ENCODE data around the gene REX1BD. TPM values are rescaled to one million over a fixed set of nuclear protein-coding genes. Genes with fewer than 3 reads are reported as not detected.

REX1BD gene
- total RNA-seq, 1 experiment from 2014 or later, result 72.3 TPM

DNA sequence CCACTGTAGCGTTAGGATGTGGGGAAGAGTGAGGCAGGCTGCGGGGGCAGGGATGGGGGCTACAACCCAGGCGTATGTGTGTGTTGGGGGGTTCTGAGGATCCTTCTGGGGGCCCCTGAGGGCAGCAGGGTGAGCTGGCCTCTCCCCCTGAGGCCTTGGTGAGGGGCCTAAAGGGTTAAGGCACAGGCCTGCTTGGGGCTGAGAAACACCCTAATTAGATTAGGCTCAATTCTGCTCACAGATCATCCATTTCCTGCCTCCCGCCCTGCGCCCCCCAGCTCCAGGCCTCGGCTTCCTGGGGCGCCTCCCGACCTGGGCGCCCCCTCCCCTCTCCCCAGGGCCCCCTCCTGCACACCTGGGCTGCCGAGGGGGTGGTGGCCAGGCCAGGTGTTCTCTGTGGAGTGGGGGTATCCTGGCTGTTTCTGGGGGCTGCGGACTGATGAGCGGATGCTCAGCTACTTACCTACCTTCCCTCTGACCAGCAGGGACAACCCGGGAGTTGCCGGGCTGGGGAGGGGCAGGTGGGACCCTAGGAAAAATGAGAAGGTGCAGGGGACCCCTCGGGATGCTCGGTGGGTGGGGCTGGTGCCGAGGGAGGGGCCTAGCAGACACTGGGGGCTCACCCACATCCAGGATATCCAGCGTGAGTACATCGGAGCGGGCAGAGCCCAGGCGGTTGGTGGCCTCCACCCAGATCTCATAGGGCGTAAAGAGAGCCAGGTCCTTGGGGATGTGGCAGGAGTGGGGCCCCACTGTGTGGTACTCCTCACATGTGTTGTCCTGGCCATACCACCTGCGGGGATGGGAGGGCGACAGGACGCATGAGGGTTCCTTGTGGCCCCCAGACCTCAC is 9.4 kb downstream of the REX1BD start:
- no peaks in the 10 kb centered on the region; a peak in 1 of 5 replicates for H3K9me3 Mint-ChIP-seq
- Histone ChIP-seq H3K4me2 (ENCODE audit: insufficient read depth, insufficient read length, low read length) (no peak overlapping the region), H3K23ac (ENCODE audit: insufficient read length, low read depth, low read length) (no peak overlapping the region), H3K27me3 (ENCODE audit: insufficient read depth, low read length) (peaks cover 3% of the 10 kb centered on the region; the same call in 1 of the 2 replicates), H2BK20ac (ENCODE audit: low read depth, low read length, poor library complexity, severe bottlenecking) (no peak overlapping the region), H3K4me1 (ENCODE audit: insufficient read depth, low read length) (peaks cover 4% of the 10 kb centered on the region; the same call in 1 of the 2 replicates), H3T11ph (ENCODE audit: low read length) (no peak overlapping the region), H3K9me3 (ENCODE audit: control insufficient read depth, low read depth, low read length) (no peaks in the 10 kb centered on the region), H2BK15ac (ENCODE audit: low read depth, low read length) (no peak overlapping the region), H3K79me1 (ENCODE audit: insufficient read depth, low read depth, low read length, poor library complexity, severe bottlenecking) (no peaks in the 10 kb centered on the region), H4K20me1 (ENCODE audit: control insufficient read depth, insufficient read depth, insufficient read length) (no peaks in the 10 kb centered on the region), H2BK5ac (ENCODE audit: insufficient read length, low read length) (no peak overlapping the region), H3K56ac (ENCODE audit: insufficient read length, low read depth, low read length) (no peak overlapping the region), H4K5ac (ENCODE audit: insufficient read length, low read depth, low read length) (no peak overlapping the region), H3K79me2 (ENCODE audit: insufficient read depth, low read length) (no peaks in the 10 kb centered on the region), H2AK5ac (ENCODE audit: insufficient read length, low read length) (no peak overlapping the region), H3K23me2 (ENCODE audit: insufficient read length, low read depth, low read length, poor library complexity, severe bottlenecking) (peaks cover 13% of the 10 kb centered on the region), H3K27ac (ENCODE audit: insufficient read length, low read depth, low read length) (no peak overlapping the region), H3K18ac (ENCODE audit: insufficient read length, low read depth, low read length) (no peak overlapping the region), H3K14ac (ENCODE audit: insufficient read depth, low read length) (no peak overlapping the region), H2AFZ (ENCODE audit: low read length) (no peak overlapping the region), H4K8ac (replicated peaks; ENCODE audit: insufficient read length, low read depth, low read length) (no peak overlapping the region), H4K91ac (ENCODE audit: insufficient read length, low read depth, low read length) (no peak overlapping the region), H3K4ac (ENCODE audit: low read depth, low read length) (no peak overlapping the region), H3K9ac (ENCODE audit: extremely low read depth, insufficient read length, low read length) (no peak overlapping the region), H2BK120ac (ENCODE audit: low read depth, low read length, poor library complexity, severe bottlenecking) (no peak overlapping the region), H2BK12ac (ENCODE audit: insufficient read length, low read depth, low read length) (no peak overlapping the region)
- no peak overlapping the region; a peak in 2 of 5 replicates for H3K4me3 Mint-ChIP-seq
- H3K36me3 Mint-ChIP-seq (ENCODE audit: insufficient read depth in 1 of 3, low read depth in 3 of 3), result peaks cover 0 to 2% (median 0%) of the 10 kb centered on the region in 3 experiments; a peak in 1 of 7 replicates
- peaks cover 57% of the 10 kb centered on the region for H3K27me3 Mint-ChIP-seq (ENCODE audit: low read depth)
- WGBS (ENCODE audit: extremely low coverage, insufficient read length, low lambda C conversion rate), result no CpG with 5 or more reads among the region's 25 CpGs
- peaks cover 27 to 35% of the 10 kb centered on the region in 2 experiments for H3K4me1 Mint-ChIP-seq
- no peak for DNase-seq
- no peak overlapping the region for H3K27ac Mint-ChIP-seq
- TF ChIP-seq, protein P1, sequence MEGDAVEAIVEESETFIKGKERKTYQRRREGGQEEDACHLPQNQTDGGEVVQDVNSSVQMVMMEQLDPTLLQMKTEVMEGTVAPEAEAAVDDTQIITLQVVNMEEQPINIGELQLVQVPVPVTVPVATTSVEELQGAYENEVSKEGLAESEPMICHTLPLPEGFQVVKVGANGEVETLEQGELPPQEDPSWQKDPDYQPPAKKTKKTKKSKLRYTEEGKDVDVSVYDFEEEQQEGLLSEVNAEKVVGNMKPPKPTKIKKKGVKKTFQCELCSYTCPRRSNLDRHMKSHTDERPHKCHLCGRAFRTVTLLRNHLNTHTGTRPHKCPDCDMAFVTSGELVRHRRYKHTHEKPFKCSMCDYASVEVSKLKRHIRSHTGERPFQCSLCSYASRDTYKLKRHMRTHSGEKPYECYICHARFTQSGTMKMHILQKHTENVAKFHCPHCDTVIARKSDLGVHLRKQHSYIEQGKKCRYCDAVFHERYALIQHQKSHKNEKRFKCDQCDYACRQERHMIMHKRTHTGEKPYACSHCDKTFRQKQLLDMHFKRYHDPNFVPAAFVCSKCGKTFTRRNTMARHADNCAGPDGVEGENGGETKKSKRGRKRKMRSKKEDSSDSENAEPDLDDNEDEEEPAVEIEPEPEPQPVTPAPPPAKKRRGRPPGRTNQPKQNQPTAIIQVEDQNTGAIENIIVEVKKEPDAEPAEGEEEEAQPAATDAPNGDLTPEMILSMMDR (conservative IDR thresholded peaks at IDR 0.05), result no peak

Measured in H9 (cell line).